GM23338 (cell line): ENCODE measurements around the gene NEK3. TPM values are rescaled to one million over a fixed set of nuclear protein-coding genes. Genes with fewer than 3 reads are reported as not detected.

Source experiments
- ATAC-seq: fragments of 200-7000 bp; cut with Tn5 transposase; 3 replicates; pipeline ENCODE4 v1.9.1; 2020
- DNase-seq: peaks from one replicate; pipeline ENCODE4 v3.0.0-alpha.2; 2015; ENCODE audit warnings: low spot score
- H2AFZ ChIP-seq: fragments of 200-600 bp; sonication (generic); 2 replicates; pipeline ENCODE4 v1.8.0; 2016; ENCODE audit warnings: antibody characterized with exemption, mild to moderate bottlenecking, moderate library complexity
- H3F3A ChIP-seq: fragments of 200-600 bp; sonication (generic); replicated peaks from 2 replicates; pipeline ENCODE4 v1.8.0; 2017; ENCODE audit warnings: antibody characterized with exemption, mixed run types, low read depth
- H3K27ac ChIP-seq: fragments of 200-600 bp; sonication (generic); 2 replicates; pipeline ENCODE4 v1.6.1; 2016; ENCODE audit warnings: low read depth
- H3K27me3 ChIP-seq: fragments of 200-600 bp; sonication (generic); 2 replicates; pipeline ENCODE4 v1.8.0; 2016; ENCODE audit warnings: mild to moderate bottlenecking, mixed run types, moderate library complexity; ENCODE audit not compliant: insufficient read depth
- H3K36me3 ChIP-seq: fragments of 200-600 bp; sonication (generic); 2 replicates; pipeline ENCODE4 v1.8.0; 2016; ENCODE audit warnings: mild to moderate bottlenecking; ENCODE audit not compliant: insufficient read depth
- H3K4me1 ChIP-seq: fragments of 200-600 bp; sonication (generic); 2 replicates; pipeline ENCODE4 v1.8.0; 2016; ENCODE audit warnings: mild to moderate bottlenecking, moderate library complexity; ENCODE audit not compliant: insufficient read depth
- H3K4me2 ChIP-seq: fragments of 200-600 bp; sonication (generic); 2 replicates; pipeline ENCODE4 v1.7.1; 2017; ENCODE audit warnings: mixed run types
- H3K4me3 ChIP-seq: fragments of 200-600 bp; sonication (generic); 2 replicates; pipeline ENCODE4 v1.6.1; 2016; ENCODE audit warnings: mixed run types
- H3K79me2 ChIP-seq: fragments of 200-600 bp; sonication (generic); replicated peaks from 2 replicates; pipeline ENCODE4 v1.8.0; 2017; ENCODE audit warnings: mild to moderate bottlenecking; ENCODE audit not compliant: insufficient read depth
- H3K9me2 ChIP-seq: fragments of 200-600 bp; sonication (generic); 2 replicates; pipeline ENCODE4 v1.8.0; 2017; ENCODE audit not compliant: insufficient read depth
- H4K20me1 ChIP-seq: fragments of 200-600 bp; sonication (generic); replicated peaks from 2 replicates; pipeline ENCODE4 v1.8.0; 2017; ENCODE audit warnings: mild to moderate bottlenecking; ENCODE audit not compliant: insufficient read depth
- H3K27ac Mint-ChIP-seq: 2 replicates; pipeline ENCODE4 v1.8.0; 2020; ENCODE audit warnings: inconsistent platforms, mild to moderate bottlenecking, moderate library complexity, mixed read lengths
- H3K27me3 Mint-ChIP-seq: 3 replicates; pipeline ENCODE4 v1.8.0; 2022; ENCODE audit warnings: low read depth, mild to moderate bottlenecking, moderate library complexity, mixed read lengths, inconsistent platforms; ENCODE audit not compliant: insufficient read depth, poor library complexity
- H3K36me3 Mint-ChIP-seq: 3 replicates; pipeline ENCODE4 v1.8.0; 2021; ENCODE audit warnings: low read depth, mild to moderate bottlenecking, inconsistent platforms, moderate library complexity, mixed read lengths
- H3K4me1 Mint-ChIP-seq: 3 replicates; pipeline ENCODE4 v1.8.0; 2020; ENCODE audit warnings: mild to moderate bottlenecking, inconsistent platforms, mixed read lengths
- H3K4me3 Mint-ChIP-seq: 3 replicates; pipeline ENCODE4 v1.8.0; 2021; ENCODE audit warnings: moderate library complexity, mild to moderate bottlenecking, inconsistent platforms, mixed read lengths
- H3K9me3 Mint-ChIP-seq: 3 replicates; pipeline ENCODE4 v1.8.0; 2020; ENCODE audit warnings: moderate library complexity, mild to moderate bottlenecking, inconsistent platforms, mixed read lengths
- CREB1 ChIP-seq: fragments of 250-450 bp; sonication (Bioruptor Pico); IDR thresholded peaks from 2 replicates; pipeline ENCODE4 v1.5.0; 2020; ENCODE audit warnings: low read depth, mild to moderate bottlenecking, moderate library complexity
- EZH2 ChIP-seq: fragments of 200-600 bp; sonication (generic); IDR thresholded peaks from one replicate; pipeline ENCODE4 v1.8.0; 2017; ENCODE audit warnings: antibody characterized with exemption, mild to moderate bottlenecking, low read depth; ENCODE audit not compliant: unreplicated experiment
- EZH2phosphoT487 ChIP-seq: fragments of 200-600 bp; sonication (generic); IDR thresholded peaks from one replicate; pipeline ENCODE4 v1.8.1; 2018; ENCODE audit warnings: antibody characterized with exemption; ENCODE audit not compliant: unreplicated experiment
- JUNB ChIP-seq: IDR thresholded peaks from one replicate; pipeline ENCODE4 v1.6.1; 2016; ENCODE audit warnings: antibody characterized with exemption; ENCODE audit not compliant: unreplicated experiment
- POLR2AphosphoS5 ChIP-seq: IDR thresholded peaks from 2 replicates; pipeline ENCODE4 v1.6.1; 2016; ENCODE audit warnings: antibody characterized with exemption, low read depth
- STAT1 ChIP-seq: IDR thresholded peaks from one replicate; pipeline ENCODE4 v1.6.1; 2016; ENCODE audit warnings: antibody characterized with exemption; ENCODE audit not compliant: unreplicated experiment
- ZNF114 ChIP-seq: fragments of 250-450 bp; sonication (Bioruptor Pico); IDR thresholded peaks from 2 replicates; pipeline ENCODE4 v1.5.0; 2020; ENCODE audit warnings: mild to moderate bottlenecking, moderate library complexity
- polyA plus RNA-seq: library from polyadenylated mRNA; unstranded; fragments of >200 nt; fragmentation: Nextera tagmentation; extraction: Ambion mirVana; gene quantifications from 2 replicates; pipeline ENCODE4 v1.2.1, GENCODE V29; 2016
- total RNA-seq: library from RNA; depleted of rRNA; stranded (reverse); fragments of >200 nt; shearing (Covaris generic); gene quantifications from 2 replicates; pipeline ENCODE4 v1.2.3, GENCODE V29; 2014
- TF ChIP-seq, protein P1 (sequence below): IDR thresholded peaks from 2 replicates; pipeline ENCODE4 v1.6.1; 2016; ENCODE audit warnings: antibody characterized with exemption
- TF ChIP-seq, protein P2 (sequence below): IDR thresholded peaks from one replicate; pipeline ENCODE4 v1.6.1; 2018; ENCODE audit warnings: antibody characterized with exemption; ENCODE audit not compliant: unreplicated experiment

Gene NEK3
- total and polyA plus RNA-seq, 2 experiments from 2014 or later = 26.7 to 26.8 TPM

DNA sequence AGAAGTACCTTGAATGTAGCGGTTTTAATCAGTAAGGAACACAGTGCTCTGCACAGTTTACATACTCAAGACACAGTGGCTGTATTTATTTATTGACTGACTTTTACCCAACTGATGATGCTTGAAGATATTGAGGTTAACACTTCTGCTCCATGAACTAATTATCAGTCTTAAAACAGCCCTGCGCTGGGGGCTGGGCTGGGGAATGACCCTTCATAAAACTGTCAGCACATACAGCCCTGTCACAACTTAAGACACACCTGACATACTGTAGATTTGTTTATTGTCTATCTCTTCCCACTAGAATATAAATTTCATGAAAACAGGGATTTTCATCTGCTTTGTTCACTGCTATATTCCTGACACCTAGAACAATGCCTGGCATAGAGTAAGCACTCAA, 41.3 kb downstream of the NEK3 start (continued):
- no peak for TF ChIP-seq POLR2AphosphoS5
- TF ChIP-seq ZNF114 (CRISPR knock-in tag) = no peak
- no peak for TF ChIP-seq EZH2
- TF ChIP-seq EZH2phosphoT487 = no peak
- TF ChIP-seq, protein P1, sequence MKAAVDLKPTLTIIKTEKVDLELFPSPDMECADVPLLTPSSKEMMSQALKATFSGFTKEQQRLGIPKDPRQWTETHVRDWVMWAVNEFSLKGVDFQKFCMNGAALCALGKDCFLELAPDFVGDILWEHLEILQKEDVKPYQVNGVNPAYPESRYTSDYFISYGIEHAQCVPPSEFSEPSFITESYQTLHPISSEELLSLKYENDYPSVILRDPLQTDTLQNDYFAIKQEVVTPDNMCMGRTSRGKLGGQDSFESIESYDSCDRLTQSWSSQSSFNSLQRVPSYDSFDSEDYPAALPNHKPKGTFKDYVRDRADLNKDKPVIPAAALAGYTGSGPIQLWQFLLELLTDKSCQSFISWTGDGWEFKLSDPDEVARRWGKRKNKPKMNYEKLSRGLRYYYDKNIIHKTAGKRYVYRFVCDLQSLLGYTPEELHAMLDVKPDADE = no peak
- TF ChIP-seq CREB1 (CRISPR knock-in tag) = no peak
- TF ChIP-seq STAT1 = no peak
- TF ChIP-seq, protein P2, sequence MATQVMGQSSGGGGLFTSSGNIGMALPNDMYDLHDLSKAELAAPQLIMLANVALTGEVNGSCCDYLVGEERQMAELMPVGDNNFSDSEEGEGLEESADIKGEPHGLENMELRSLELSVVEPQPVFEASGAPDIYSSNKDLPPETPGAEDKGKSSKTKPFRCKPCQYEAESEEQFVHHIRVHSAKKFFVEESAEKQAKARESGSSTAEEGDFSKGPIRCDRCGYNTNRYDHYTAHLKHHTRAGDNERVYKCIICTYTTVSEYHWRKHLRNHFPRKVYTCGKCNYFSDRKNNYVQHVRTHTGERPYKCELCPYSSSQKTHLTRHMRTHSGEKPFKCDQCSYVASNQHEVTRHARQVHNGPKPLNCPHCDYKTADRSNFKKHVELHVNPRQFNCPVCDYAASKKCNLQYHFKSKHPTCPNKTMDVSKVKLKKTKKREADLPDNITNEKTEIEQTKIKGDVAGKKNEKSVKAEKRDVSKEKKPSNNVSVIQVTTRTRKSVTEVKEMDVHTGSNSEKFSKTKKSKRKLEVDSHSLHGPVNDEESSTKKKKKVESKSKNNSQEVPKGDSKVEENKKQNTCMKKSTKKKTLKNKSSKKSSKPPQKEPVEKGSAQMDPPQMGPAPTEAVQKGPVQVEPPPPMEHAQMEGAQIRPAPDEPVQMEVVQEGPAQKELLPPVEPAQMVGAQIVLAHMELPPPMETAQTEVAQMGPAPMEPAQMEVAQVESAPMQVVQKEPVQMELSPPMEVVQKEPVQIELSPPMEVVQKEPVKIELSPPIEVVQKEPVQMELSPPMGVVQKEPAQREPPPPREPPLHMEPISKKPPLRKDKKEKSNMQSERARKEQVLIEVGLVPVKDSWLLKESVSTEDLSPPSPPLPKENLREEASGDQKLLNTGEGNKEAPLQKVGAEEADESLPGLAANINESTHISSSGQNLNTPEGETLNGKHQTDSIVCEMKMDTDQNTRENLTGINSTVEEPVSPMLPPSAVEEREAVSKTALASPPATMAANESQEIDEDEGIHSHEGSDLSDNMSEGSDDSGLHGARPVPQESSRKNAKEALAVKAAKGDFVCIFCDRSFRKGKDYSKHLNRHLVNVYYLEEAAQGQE = no peak
- no peak for TF ChIP-seq JUNB

DNA sequence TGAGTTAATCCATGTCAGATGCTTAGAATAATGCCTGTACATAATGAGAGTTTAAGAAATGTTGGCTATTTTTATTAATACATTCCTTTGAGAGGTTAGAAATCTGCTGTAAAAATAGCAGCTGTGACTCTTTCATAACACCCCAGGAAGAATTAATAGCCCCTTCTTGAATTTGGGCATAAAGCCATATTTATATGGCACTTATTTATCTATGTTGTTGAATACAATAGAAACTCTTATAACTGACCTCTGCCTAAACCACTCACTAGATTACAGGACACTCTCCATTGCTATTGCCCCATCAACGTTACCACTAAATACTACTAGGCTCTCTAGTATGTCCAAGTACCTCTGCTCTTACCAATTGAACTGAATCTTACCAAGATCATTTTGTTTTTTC, 46.8 kb downstream of the NEK3 start:
- H3K79me2 ChIP-seq = no peaks in the 10 kb centered on the region
- no peaks in the 10 kb centered on the region for H4K20me1 ChIP-seq
- no peaks in the 10 kb centered on the region for H3K4me1 ChIP-seq
- TF ChIP-seq CREB1 (CRISPR knock-in tag) = no peak
- TF ChIP-seq, protein P2 = no peak
- TF ChIP-seq STAT1 = no peak
- TF ChIP-seq, protein P1 = no peak
- ATAC-seq (no peak), DNase-seq (no peak)
- Mint-ChIP-seq H3K9me3 (peaks cover 17% of the 10 kb centered on the region; the same call in 2 of the 3 replicates), H3K36me3 (peaks cover 16% of the 10 kb centered on the region; the same call in 2 of the 3 replicates), H3K27ac (no peak overlapping the region), H3K4me3 (no peak overlapping the region), H3K4me1 (peaks cover 3% of the 10 kb centered on the region; the same call in 1 of the 3 replicates), H3K27me3 (no peaks in the 10 kb centered on the region)
- H3K4me3 ChIP-seq = no peak overlapping the region
- H3K36me3 ChIP-seq = no peaks in the 10 kb centered on the region
- H2AFZ ChIP-seq = no peak overlapping the region
- no peaks in the 10 kb centered on the region for H3K27me3 ChIP-seq
- no peak overlapping the region for H3K4me2 ChIP-seq
- no peaks in the 10 kb centered on the region for H3F3A ChIP-seq
- H3K27ac ChIP-seq = no peak overlapping the region
- H3K9me2 ChIP-seq = no peaks in the 10 kb centered on the region
